ENCODE results near the gene DISP3. TPM values are rescaled to one million over a fixed set of nuclear protein-coding genes. Genes with fewer than 3 reads are reported as not detected.
A peak's percentile ranks its signal among the peaks of the same experiment; 100 is the strongest.

The DISP3 gene
- polyA plus RNA-seq, 1 of the 3 experiments (the other 2 are of a cell fraction): 0.08 TPM

GRCh38 chr1:11575553-11575952 is 96.6 kb downstream of the DISP3 start (continued):
- TF ChIP-seq JUND (IDR thresholded peaks at IDR 0.05) (no peak), YY1 (IDR thresholded peaks at IDR 0.05; ENCODE audit: low read depth) (no peak)
- TF ChIP-seq, protein P1, sequence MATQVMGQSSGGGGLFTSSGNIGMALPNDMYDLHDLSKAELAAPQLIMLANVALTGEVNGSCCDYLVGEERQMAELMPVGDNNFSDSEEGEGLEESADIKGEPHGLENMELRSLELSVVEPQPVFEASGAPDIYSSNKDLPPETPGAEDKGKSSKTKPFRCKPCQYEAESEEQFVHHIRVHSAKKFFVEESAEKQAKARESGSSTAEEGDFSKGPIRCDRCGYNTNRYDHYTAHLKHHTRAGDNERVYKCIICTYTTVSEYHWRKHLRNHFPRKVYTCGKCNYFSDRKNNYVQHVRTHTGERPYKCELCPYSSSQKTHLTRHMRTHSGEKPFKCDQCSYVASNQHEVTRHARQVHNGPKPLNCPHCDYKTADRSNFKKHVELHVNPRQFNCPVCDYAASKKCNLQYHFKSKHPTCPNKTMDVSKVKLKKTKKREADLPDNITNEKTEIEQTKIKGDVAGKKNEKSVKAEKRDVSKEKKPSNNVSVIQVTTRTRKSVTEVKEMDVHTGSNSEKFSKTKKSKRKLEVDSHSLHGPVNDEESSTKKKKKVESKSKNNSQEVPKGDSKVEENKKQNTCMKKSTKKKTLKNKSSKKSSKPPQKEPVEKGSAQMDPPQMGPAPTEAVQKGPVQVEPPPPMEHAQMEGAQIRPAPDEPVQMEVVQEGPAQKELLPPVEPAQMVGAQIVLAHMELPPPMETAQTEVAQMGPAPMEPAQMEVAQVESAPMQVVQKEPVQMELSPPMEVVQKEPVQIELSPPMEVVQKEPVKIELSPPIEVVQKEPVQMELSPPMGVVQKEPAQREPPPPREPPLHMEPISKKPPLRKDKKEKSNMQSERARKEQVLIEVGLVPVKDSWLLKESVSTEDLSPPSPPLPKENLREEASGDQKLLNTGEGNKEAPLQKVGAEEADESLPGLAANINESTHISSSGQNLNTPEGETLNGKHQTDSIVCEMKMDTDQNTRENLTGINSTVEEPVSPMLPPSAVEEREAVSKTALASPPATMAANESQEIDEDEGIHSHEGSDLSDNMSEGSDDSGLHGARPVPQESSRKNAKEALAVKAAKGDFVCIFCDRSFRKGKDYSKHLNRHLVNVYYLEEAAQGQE (IDR thresholded peaks at IDR 0.05; ENCODE audit: low read depth, low read length): no peak

GRCh38 chr1:11576109-11576875 is 97.3 kb downstream of the DISP3 start:
- Histone ChIP-seq H3K4me1 (ENCODE audit: control insufficient read depth in 1 of 2, insufficient read depth in 2 of 2, low read depth in 1 of 2, low read length in 1 of 2) (peaks cover 0 to 12% of the 10 kb centered on the region in 2 experiments; a peak in 1 of 4 replicates), H4K20me1 (ENCODE audit: insufficient read depth) (no peaks in the 10 kb centered on the region), H3K79me2 (ENCODE audit: insufficient read depth) (no peaks in the 10 kb centered on the region), H3K9me3 (no peaks in the 10 kb centered on the region), H3K27me3 (ENCODE audit: insufficient read depth) (peaks cover 7% of the 10 kb centered on the region; the same call in 1 of the 2 replicates), H2AFZ (ENCODE audit: low read depth) (no peak overlapping the region), H3K27ac (ENCODE audit: low read depth in 2 of 2, low read length in 1 of 2) (peak overlapping the region in 1 of 2 experiments; percentile 79; a peak in 2 of 4 replicates), H3K36me3 (replicated peaks in 1 of 2; ENCODE audit: control insufficient read depth in 1 of 2, insufficient read depth in 2 of 2, low read length in 1 of 2) (no peaks in the 10 kb centered on the region), H3K9me2 (no peaks in the 10 kb centered on the region), H3K4me3 (ENCODE audit: low read depth in 2 of 2, low read length in 1 of 2) (no peak overlapping the region), H3K4me2 (no peak overlapping the region), H3F3A (replicated peaks; ENCODE audit: insufficient read depth) (no peaks in the 10 kb centered on the region), H3K9ac (no peak overlapping the region)
- peak; percentile 58 for DNase-seq
- 53% methylated on average over 15 of the region's 18 CpGs for WGBS (ENCODE audit: low lambda C conversion rate)
- ChIA-PET POLR2A (interaction anchor here (1.6 kb wide), 1 partner anchor 13 kb away, joined by 6 read pairs; no protein-coding TSS in a partner anchor), CTCF (interaction anchor here (0.7 to 1.7 kb wide), 7 partner anchors 12 to 290 kb away, joined by 3 to 5 read pairs (median 3); no protein-coding TSS in a partner anchor)
- TF ChIP-seq EZH2phosphoT487 (IDR thresholded peaks at IDR 0.05; ENCODE audit: borderline replicate concordance, low read depth) (no peak), FOXM1 (IDR thresholded peaks at IDR 0.05; ENCODE audit: low read depth) (no peak), NFIC (IDR thresholded peaks at IDR 0.05; ENCODE audit: borderline replicate concordance) (no peak), TEAD4 (IDR thresholded peaks at IDR 0.05; ENCODE audit: borderline replicate concordance, insufficient read depth) (no peak), RXRA (IDR thresholded peaks at IDR 0.05; ENCODE audit: borderline replicate concordance, low read depth) (no peak), CHD2 (IDR thresholded peaks at IDR 0.05; ENCODE audit: low read length, partially characterized antibody) (no peak), GATA2 (CRISPR knock-in tag; IDR thresholded peaks at IDR 0.05) (peak; percentile 66), IRF3 (IDR thresholded peaks at IDR 0.05; ENCODE audit: low read depth, low read length) (no peak), MXI1 (IDR thresholded peaks at IDR 0.05; ENCODE audit: low read depth, low read length) (peak; percentile 38; the same call in 1 of the 2 replicates), FOXJ3 (CRISPR knock-in tag; IDR thresholded peaks at IDR 0.05) (peak; percentile 41; the same call in 1 of the 2 replicates), MEF2A (IDR thresholded peaks at IDR 0.05; ENCODE audit: borderline replicate concordance, low read depth) (no peak), TCF12 (IDR thresholded peaks at IDR 0.05) (no peak), RCOR1 (IDR thresholded peaks at IDR 0.05; ENCODE audit: low read length) (no peak), EP300 (IDR thresholded peaks at IDR 0.05; ENCODE audit: borderline replicate concordance in 1 of 2, low read depth in 1 of 2, low read length in 1 of 2) (peak in 1 of 2 experiments; percentile 52; a peak in 1 of 4 replicates), RFX5 (IDR thresholded peaks at IDR 0.05; ENCODE audit: low read length) (no peak), YY1 (IDR thresholded peaks at IDR 0.05; ENCODE audit: low read depth) (no peak)
- TF ChIP-seq, protein P2, sequence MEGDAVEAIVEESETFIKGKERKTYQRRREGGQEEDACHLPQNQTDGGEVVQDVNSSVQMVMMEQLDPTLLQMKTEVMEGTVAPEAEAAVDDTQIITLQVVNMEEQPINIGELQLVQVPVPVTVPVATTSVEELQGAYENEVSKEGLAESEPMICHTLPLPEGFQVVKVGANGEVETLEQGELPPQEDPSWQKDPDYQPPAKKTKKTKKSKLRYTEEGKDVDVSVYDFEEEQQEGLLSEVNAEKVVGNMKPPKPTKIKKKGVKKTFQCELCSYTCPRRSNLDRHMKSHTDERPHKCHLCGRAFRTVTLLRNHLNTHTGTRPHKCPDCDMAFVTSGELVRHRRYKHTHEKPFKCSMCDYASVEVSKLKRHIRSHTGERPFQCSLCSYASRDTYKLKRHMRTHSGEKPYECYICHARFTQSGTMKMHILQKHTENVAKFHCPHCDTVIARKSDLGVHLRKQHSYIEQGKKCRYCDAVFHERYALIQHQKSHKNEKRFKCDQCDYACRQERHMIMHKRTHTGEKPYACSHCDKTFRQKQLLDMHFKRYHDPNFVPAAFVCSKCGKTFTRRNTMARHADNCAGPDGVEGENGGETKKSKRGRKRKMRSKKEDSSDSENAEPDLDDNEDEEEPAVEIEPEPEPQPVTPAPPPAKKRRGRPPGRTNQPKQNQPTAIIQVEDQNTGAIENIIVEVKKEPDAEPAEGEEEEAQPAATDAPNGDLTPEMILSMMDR (IDR thresholded peaks at IDR 0.05): no peak
- TF ChIP-seq, protein P3, sequence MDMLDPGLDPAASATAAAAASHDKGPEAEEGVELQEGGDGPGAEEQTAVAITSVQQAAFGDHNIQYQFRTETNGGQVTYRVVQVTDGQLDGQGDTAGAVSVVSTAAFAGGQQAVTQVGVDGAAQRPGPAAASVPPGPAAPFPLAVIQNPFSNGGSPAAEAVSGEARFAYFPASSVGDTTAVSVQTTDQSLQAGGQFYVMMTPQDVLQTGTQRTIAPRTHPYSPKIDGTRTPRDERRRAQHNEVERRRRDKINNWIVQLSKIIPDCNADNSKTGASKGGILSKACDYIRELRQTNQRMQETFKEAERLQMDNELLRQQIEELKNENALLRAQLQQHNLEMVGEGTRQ (IDR thresholded peaks at IDR 0.05; ENCODE audit: borderline replicate concordance, low read depth, low read length): no peak
- TF ChIP-seq, protein P4, sequence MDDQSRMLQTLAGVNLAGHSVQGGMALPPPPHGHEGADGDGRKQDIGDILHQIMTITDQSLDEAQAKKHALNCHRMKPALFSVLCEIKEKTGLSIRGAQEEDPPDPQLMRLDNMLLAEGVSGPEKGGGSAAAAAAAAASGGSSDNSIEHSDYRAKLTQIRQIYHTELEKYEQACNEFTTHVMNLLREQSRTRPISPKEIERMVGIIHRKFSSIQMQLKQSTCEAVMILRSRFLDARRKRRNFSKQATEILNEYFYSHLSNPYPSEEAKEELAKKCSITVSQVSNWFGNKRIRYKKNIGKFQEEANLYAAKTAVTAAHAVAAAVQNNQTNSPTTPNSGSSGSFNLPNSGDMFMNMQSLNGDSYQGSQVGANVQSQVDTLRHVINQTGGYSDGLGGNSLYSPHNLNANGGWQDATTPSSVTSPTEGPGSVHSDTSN (IDR thresholded peaks at IDR 0.05): no peak
